Uterus (tissue), 4 donors: ENCODE results near the gene IKBKE. TPM values are rescaled to one million over a fixed set of nuclear protein-coding genes. Genes with fewer than 3 reads are reported as not detected.

Experiments
- DNase-seq, 2 donors: peaks; one replicate each; pipeline ENCODE4 v3.0.0-alpha.2; 2019 to 2020
- H3K27ac ChIP-seq, 2 donors: fragments of 200-600 bp; sonication (generic); 1 replicate in 1 of 2; 2 replicates in 1 of 2; pipeline ENCODE4 v1.5.1; 2016 to 2018
- H3K27me3 ChIP-seq, 2 donors: fragments of 200-600 bp; sonication (generic); one replicate each; pipeline ENCODE4 v1.5.1; 2018 to 2019; ENCODE audit warnings: control low read depth in 1 of 2
- H3K36me3 ChIP-seq, 2 donors: fragments of 200-600 bp; sonication (generic); one replicate each; pipeline ENCODE4 v1.5.1; 2019; ENCODE audit warnings: control low read depth in 1 of 2
- H3K4me1 ChIP-seq, 2 donors: fragments of 200-600 bp; sonication (generic); one replicate each; pipeline ENCODE4 v1.5.1; 2018 to 2019; ENCODE audit warnings: control low read depth in 1 of 2
- H3K4me3 ChIP-seq, 2 donors: fragments of 200-600 bp; sonication (generic); 1 replicate in 1 of 2; 2 replicates in 1 of 2; pipeline ENCODE4 v1.5.1; 2018 to 2019; ENCODE audit warnings: mild to moderate bottlenecking in 1 of 2
- H3K9me3 ChIP-seq, 2 donors: fragments of 200-600 bp; sonication (generic); one replicate each; pipeline ENCODE4 v1.5.1; 2019; ENCODE audit warnings: control low read depth in 1 of 2
- CTCF ChIP-seq, 4 experiments: fragments of 200-600 bp in 2 of 4; fragments of 450-650 bp in 2 of 4; sonication (generic) in 2 of 4; IDR thresholded peaks; one replicate each; pipeline ENCODE4 v1.5.1; 2016 to 2019; ENCODE audit warnings: antibody characterized with exemption in 4 of 4, mild to moderate bottlenecking in 2 of 4, moderate library complexity in 1 of 4
- POLR2A ChIP-seq, 2 donors: fragments of 450-650 bp; IDR thresholded peaks; one replicate each; pipeline ENCODE4 v1.6.1; 2016; ENCODE audit warnings: antibody characterized with exemption in 2 of 2, mild to moderate bottlenecking in 1 of 2, moderate library complexity in 1 of 2
- intact Hi-C: fragments of 100-400 bp; cut with DNase I; formaldehyde crosslinking; loops from one replicate; pipeline ENCODE4 v1.15.1; 2023; ENCODE audit warnings: low total_unique reads
- total RNA-seq, 4 donors: library from RNA; depleted of rRNA in 3 of 4; stranded (reverse); fragments of >200 nt in 3 of 4; gene quantifications; one replicate each; pipeline versions ENCODE4 v1.1.0 to v1.2.4, GENCODE V29; 2014 to 2023
- donor health status: DM: yes; HTN: yes; CAD: no.

The IKBKE gene
- total RNA-seq, 4 donors from 2014 or later, result 1.5 to 6.7 TPM; not detected in 2

- Histone ChIP-seq H3K27ac (no peak overlapping the region), H3K4me1 (peaks cover 0 to 8% of the 10 kb centered on the region in 2 donors), H3K9me3 (no peaks in the 10 kb centered on the region), H3K27me3 (no peaks in the 10 kb centered on the region), H3K36me3 (no peaks in the 10 kb centered on the region), H3K4me3 (no peak overlapping the region)
- intact Hi-C loops, result no loop called here
- TF ChIP-seq POLR2A (IDR thresholded peaks at IDR 0.05), result no peak
- no peak for TF ChIP-seq CTCF (IDR thresholded peaks at IDR 0.05)
- no peak for DNase-seq
Measured at GRCh38 chr1:206469411-206469932, 804 bp upstream of the IKBKE start.

DNA sequence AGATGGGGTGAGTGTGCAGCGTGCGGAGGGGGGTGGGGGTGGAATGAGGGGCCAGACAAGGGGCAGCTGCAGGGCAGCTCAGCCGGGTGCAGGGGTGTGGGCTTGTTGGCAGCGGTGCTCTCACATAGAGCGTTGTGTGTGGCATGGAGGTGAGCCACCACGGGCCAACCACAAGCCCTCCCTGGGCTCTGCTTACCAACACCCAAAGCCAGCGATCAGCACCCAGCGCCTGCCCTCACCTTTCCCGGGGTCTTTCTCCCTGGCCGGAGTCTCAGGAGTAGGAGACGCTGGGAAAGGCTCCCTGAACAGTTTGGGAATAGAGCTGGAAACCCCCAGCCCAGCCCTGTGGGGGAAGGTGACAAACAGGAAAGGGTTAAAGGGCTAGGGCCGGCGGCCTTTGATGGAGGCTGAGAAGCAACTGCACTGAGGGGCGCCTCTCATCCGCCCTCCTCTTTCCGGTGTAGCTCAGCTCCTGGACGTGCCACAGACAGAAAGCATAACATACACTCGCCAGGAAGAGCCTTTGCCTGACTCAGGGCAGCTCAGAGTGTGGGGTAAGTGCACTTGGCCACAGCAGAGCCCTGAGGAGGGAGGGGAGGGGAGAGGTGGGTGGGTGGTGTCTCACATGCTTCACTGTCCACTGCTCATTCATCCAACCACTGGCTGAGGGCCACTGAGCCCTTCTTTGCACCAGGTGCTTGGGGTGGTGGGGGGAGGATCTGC lies 577 bp downstream of the IKBKE start:
- peaks cover 0 to 8% of the 10 kb centered on the region in 2 donors for H3K4me1 ChIP-seq
- H3K9me3 ChIP-seq, result no peaks in the 10 kb centered on the region
- no peaks in the 10 kb centered on the region for H3K27me3 ChIP-seq
- TF ChIP-seq POLR2A (IDR thresholded peaks at IDR 0.05), result no peak
- peak in 1 of 4 experiments; percentile 1 for TF ChIP-seq CTCF (IDR thresholded peaks at IDR 0.05)
- H3K36me3 ChIP-seq, result no peaks in the 10 kb centered on the region
- peak overlapping the region; percentile 42 to 46 for H3K4me3 ChIP-seq
- no peak for DNase-seq
- peak overlapping the region in 1 of 2 donors; percentile 22 for H3K27ac ChIP-seq
- intact Hi-C loops, result no loop called here

DNA sequence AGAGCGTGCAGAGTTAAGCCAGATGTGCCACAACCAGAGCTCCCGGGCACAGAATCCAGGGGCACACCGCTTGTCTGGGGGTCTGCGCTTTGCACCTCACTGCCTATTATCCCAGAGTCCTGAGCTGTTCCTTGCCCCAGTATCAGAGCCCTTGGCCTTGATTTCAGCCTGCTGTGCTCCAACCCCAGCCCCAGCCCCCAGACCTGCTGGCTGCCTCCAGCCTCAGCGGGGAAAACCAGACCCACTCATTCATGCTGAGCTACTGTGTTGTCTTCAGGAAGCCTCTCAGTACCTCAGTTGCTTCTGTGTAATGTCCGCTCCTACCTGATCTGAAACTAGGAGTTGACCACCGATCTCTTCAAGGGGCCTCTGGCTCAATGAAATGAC lies 1.1 kb downstream of the IKBKE start:
- H3K27me3 ChIP-seq, result no peaks in the 10 kb centered on the region
- H3K27ac ChIP-seq, result no peak overlapping the region
- no peak for TF ChIP-seq POLR2A (IDR thresholded peaks at IDR 0.05)
- no peak for TF ChIP-seq CTCF (IDR thresholded peaks at IDR 0.05)
- peaks cover 0 to 8% of the 10 kb centered on the region in 2 donors for H3K4me1 ChIP-seq
- no peak for DNase-seq
- no peak overlapping the region for H3K4me3 ChIP-seq
- H3K9me3 ChIP-seq, result no peaks in the 10 kb centered on the region
- intact Hi-C loops, result no loop called here
- H3K36me3 ChIP-seq, result no peaks in the 10 kb centered on the region

GRCh38 chr1:206472024-206472423 lies 1.7 kb downstream of the IKBKE start:
- DNase-seq, result no peak
- Histone ChIP-seq H3K9me3 (no peaks in the 10 kb centered on the region), H3K27ac (no peak overlapping the region), H3K4me3 (no peak overlapping the region), H3K36me3 (no peaks in the 10 kb centered on the region), H3K4me1 (peaks cover 0 to 8% of the 10 kb centered on the region in 2 donors), H3K27me3 (no peaks in the 10 kb centered on the region)
- intact Hi-C loops, result no loop called here
- TF ChIP-seq POLR2A (IDR thresholded peaks at IDR 0.05) (no peak), CTCF (IDR thresholded peaks at IDR 0.05) (no peak)

DNA sequence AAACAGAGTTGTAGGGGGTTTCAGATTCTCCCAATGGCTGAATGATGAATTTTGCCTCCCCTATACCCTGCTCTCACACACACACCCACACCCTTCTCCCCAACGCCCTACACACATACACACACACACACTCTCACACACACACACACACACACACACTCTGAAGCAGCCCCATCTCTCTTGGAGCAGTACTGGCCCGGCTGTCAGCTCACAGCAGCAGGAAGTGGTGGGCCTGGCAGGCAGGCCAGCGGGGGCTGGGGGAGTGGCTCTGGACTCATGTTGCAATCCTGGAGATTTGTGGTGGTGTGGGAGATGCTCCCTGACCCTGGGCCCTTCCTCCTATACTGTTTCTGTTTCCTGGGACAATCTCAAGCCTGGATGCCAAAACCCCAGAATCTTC lies 2.2 kb downstream of the IKBKE start:
- H3K9me3 ChIP-seq, result no peaks in the 10 kb centered on the region
- no peak overlapping the region for H3K27ac ChIP-seq
- H3K36me3 ChIP-seq, result no peaks in the 10 kb centered on the region
- no peaks in the 10 kb centered on the region for H3K27me3 ChIP-seq
- intact Hi-C loops, result no loop called here
- H3K4me3 ChIP-seq, result no peak overlapping the region
- H3K4me1 ChIP-seq, result peaks cover 0 to 8% of the 10 kb centered on the region in 2 donors
- TF ChIP-seq POLR2A (IDR thresholded peaks at IDR 0.05), result no peak
- TF ChIP-seq CTCF (IDR thresholded peaks at IDR 0.05), result no peak
- DNase-seq, result peak; percentile 47 to 56
